HEK293 (cell line): ENCODE measurements around the gene AGAP1.

Experiments
- CTCF ChIA-PET: fragments of 350-600 bp; formaldehyde crosslinking; extraction: SDS; loops from one replicate; lab custom pipeline; 2021; ENCODE audit warnings: antibody characterized with exemption; lab: Yijun Ruan, JAX
- POLR2A ChIA-PET: fragments of 300-600 bp; formaldehyde crosslinking; extraction: SDS; loops from one replicate; lab custom pipeline; 2020; ENCODE audit warnings: antibody characterized with exemption, inconsistent platforms; lab: Yijun Ruan, JAX
- H3K27ac ChIP-seq: fragments of 200-500 bp; sonication (Bioruptor generic); 2 replicates; pipeline ENCODE4 v1.5.1; 2014; ENCODE audit warnings: low read depth, low read length, control low read depth, inconsistent platforms; ENCODE audit errors: extremely low read depth
- H3K36me3 ChIP-seq, 2 experiments: fragments of 200-500 bp in 1 of 2; sonication (Bioruptor generic) in 1 of 2; 1 replicate in 1 of 2; 2 replicates in 1 of 2; pipeline ENCODE4 v1.5.1; 2014 to 2017; ENCODE audit warnings: inconsistent platforms in 2 of 2, low read length in 2 of 2; ENCODE audit not compliant: control insufficient read depth in 2 of 2, insufficient read depth in 1 of 2
- H3K4me1 ChIP-seq: fragments of 200-500 bp; sonication (Bioruptor generic); 2 replicates; pipeline ENCODE4 v1.5.1; 2014; ENCODE audit warnings: mild to moderate bottlenecking, low read length, inconsistent platforms; ENCODE audit not compliant: control insufficient read depth, insufficient read depth
- H3K4me3 ChIP-seq: 2 replicates; pipeline ENCODE4 v1.5.1; 2011; ENCODE audit warnings: low read depth, mild to moderate bottlenecking, control low read depth, low read length, moderate library complexity
- H3K9me3 ChIP-seq: fragments of 200-500 bp; sonication (Bioruptor generic); 2 replicates; pipeline ENCODE4 v1.5.1; 2014; ENCODE audit warnings: low read depth, low read length, inconsistent platforms; ENCODE audit not compliant: control insufficient read depth, insufficient read depth
- GLI2 ChIP-seq: fragments of 450-650 bp; formaldehyde crosslinking; IDR thresholded peaks from 2 replicates; pipeline ENCODE4; 2017; ENCODE audit warnings: missing biosample characterization, missing genetic modification characterization, low read depth, borderline replicate concordance
- KLF8 ChIP-seq: fragments of 450-650 bp; formaldehyde crosslinking; IDR thresholded peaks from 2 replicates; pipeline ENCODE4 v1.5.1; 2016; ENCODE audit warnings: missing biosample characterization, missing genetic modification characterization
- OVOL3 ChIP-seq: fragments of 450-650 bp; formaldehyde crosslinking; IDR thresholded peaks from 2 replicates; pipeline ENCODE4 v1.5.1; 2016; ENCODE audit warnings: missing biosample characterization, missing genetic modification characterization
- SALL2 ChIP-seq: fragments of 450-650 bp; formaldehyde crosslinking; IDR thresholded peaks from 2 replicates; pipeline ENCODE4 v1.5.0; 2017; ENCODE audit warnings: missing biosample characterization, mild to moderate bottlenecking, missing genetic modification characterization, borderline replicate concordance
- TCF7L2 ChIP-seq: IDR thresholded peaks from 2 replicates; pipeline ENCODE4 v1.6.1; 2011; ENCODE audit warnings: low read depth, mild to moderate bottlenecking, inconsistent platforms, low read length, moderate library complexity, borderline replicate concordance
- YY1 ChIP-seq: fragments of 450-650 bp; formaldehyde crosslinking; IDR thresholded peaks from 2 replicates; pipeline ENCODE4 v1.5.1; 2018; ENCODE audit warnings: missing biosample characterization, missing genetic modification characterization
- ZBTB17 ChIP-seq: fragments of 450-650 bp; formaldehyde crosslinking; IDR thresholded peaks from 2 replicates; pipeline ENCODE4 v1.5.1; 2016; ENCODE audit warnings: missing biosample characterization, missing genetic modification characterization
- ZBTB48 ChIP-seq: fragments of 450-650 bp; formaldehyde crosslinking; IDR thresholded peaks from 2 replicates; pipeline ENCODE4 v1.5.1; 2016; ENCODE audit warnings: missing biosample characterization, missing genetic modification characterization
- ZEB2 ChIP-seq: fragments of 450-650 bp; formaldehyde crosslinking; IDR thresholded peaks from 2 replicates; pipeline ENCODE4 v1.5.1; 2016; ENCODE audit warnings: missing biosample characterization, missing genetic modification characterization
- ZIC2 ChIP-seq: fragments of 450-650 bp; formaldehyde crosslinking; IDR thresholded peaks from 2 replicates; pipeline ENCODE4 v1.5.1; 2016; ENCODE audit warnings: missing biosample characterization, missing genetic modification characterization
- ZNF114 ChIP-seq: fragments of 450-650 bp; formaldehyde crosslinking; IDR thresholded peaks from 2 replicates; pipeline ENCODE4 v1.5.0; 2017; ENCODE audit warnings: missing biosample characterization, missing genetic modification characterization
- ZNF138 ChIP-seq: fragments of 450-650 bp; formaldehyde crosslinking; IDR thresholded peaks from 2 replicates; pipeline ENCODE4 v1.5.1; 2016; ENCODE audit warnings: missing biosample characterization, missing genetic modification characterization, borderline replicate concordance
- ZNF155 ChIP-seq: fragments of 450-650 bp; formaldehyde crosslinking; IDR thresholded peaks from 2 replicates; pipeline ENCODE4 v1.5.1; 2016; ENCODE audit warnings: missing biosample characterization, missing genetic modification characterization
- ZNF157 ChIP-seq: fragments of 450-650 bp; formaldehyde crosslinking; IDR thresholded peaks from 2 replicates; pipeline ENCODE4 v1.5.1; 2016; ENCODE audit warnings: missing biosample characterization, missing genetic modification characterization
- ZNF16 ChIP-seq: fragments of 450-650 bp; formaldehyde crosslinking; IDR thresholded peaks from 2 replicates; pipeline ENCODE4 v1.5.1; 2016; ENCODE audit warnings: low read depth, missing biosample characterization, missing genetic modification characterization
- ZNF169 ChIP-seq: fragments of 450-650 bp; formaldehyde crosslinking; IDR thresholded peaks from 2 replicates; pipeline ENCODE4 v1.5.1; 2016; ENCODE audit warnings: missing biosample characterization, missing genetic modification characterization
- ZNF202 ChIP-seq: fragments of 450-650 bp; formaldehyde crosslinking; IDR thresholded peaks from 2 replicates; pipeline ENCODE4 v1.5.1; 2016; ENCODE audit warnings: missing biosample characterization, missing genetic modification characterization, borderline replicate concordance
- ZNF23 ChIP-seq: fragments of 450-650 bp; formaldehyde crosslinking; IDR thresholded peaks from 2 replicates; pipeline ENCODE4 v1.5.1; 2016; ENCODE audit warnings: missing biosample characterization, missing genetic modification characterization, borderline replicate concordance
- ZNF239 ChIP-seq: fragments of 450-650 bp; formaldehyde crosslinking; IDR thresholded peaks from 2 replicates; pipeline ENCODE4 v1.5.1; 2016; ENCODE audit warnings: missing biosample characterization, missing genetic modification characterization
- ZNF266 ChIP-seq: fragments of 450-650 bp; formaldehyde crosslinking; IDR thresholded peaks from 2 replicates; pipeline ENCODE4 v1.5.1; 2016; ENCODE audit warnings: missing biosample characterization, missing genetic modification characterization, low read depth
- ZNF335 ChIP-seq: fragments of 450-650 bp; formaldehyde crosslinking; conservative IDR thresholded peaks from 2 replicates; pipeline ENCODE4 v1.5.1; 2016; ENCODE audit warnings: missing biosample characterization, missing genetic modification characterization
- ZNF354C ChIP-seq: fragments of 450-650 bp; formaldehyde crosslinking; IDR thresholded peaks from 2 replicates; pipeline ENCODE4 v1.5.1; 2016; ENCODE audit warnings: missing biosample characterization, missing genetic modification characterization, low read depth, borderline replicate concordance
- ZNF416 ChIP-seq: fragments of 450-650 bp; formaldehyde crosslinking; IDR thresholded peaks from 2 replicates; pipeline ENCODE4 v1.5.1; 2016; ENCODE audit warnings: missing biosample characterization, missing genetic modification characterization
- ZNF510 ChIP-seq: fragments of 450-650 bp; formaldehyde crosslinking; IDR thresholded peaks from 2 replicates; pipeline ENCODE4 v1.5.1; 2018; ENCODE audit warnings: mild to moderate bottlenecking, missing genetic modification characterization, missing biosample characterization; ENCODE audit not compliant: insufficient replicate concordance
- ZNF560 ChIP-seq: fragments of 450-650 bp; formaldehyde crosslinking; IDR thresholded peaks from 2 replicates; pipeline ENCODE4 v1.5.1; 2017; ENCODE audit warnings: missing biosample characterization, missing genetic modification characterization, borderline replicate concordance
- ZNF654 ChIP-seq: fragments of 450-650 bp; formaldehyde crosslinking; IDR thresholded peaks from 2 replicates; pipeline ENCODE4 v1.5.1; 2016; ENCODE audit warnings: low read depth, missing biosample characterization, missing genetic modification characterization
- ZNF747 ChIP-seq: fragments of 450-650 bp; formaldehyde crosslinking; IDR thresholded peaks from 2 replicates; pipeline ENCODE4 v1.5.1; 2016; ENCODE audit warnings: missing biosample characterization, missing genetic modification characterization
- ZNF830 ChIP-seq: fragments of 450-650 bp; IDR thresholded peaks from 2 replicates; pipeline ENCODE4 v1.5.0; 2018; ENCODE audit warnings: missing biosample characterization, missing genetic modification characterization, low read depth, mild to moderate bottlenecking, moderate library complexity
- ZSCAN23 ChIP-seq: fragments of 450-650 bp; formaldehyde crosslinking; IDR thresholded peaks from 2 replicates; pipeline ENCODE4 v1.5.1; 2016; ENCODE audit warnings: missing biosample characterization, missing genetic modification characterization
- ZSCAN30 ChIP-seq: fragments of 450-650 bp; IDR thresholded peaks from 2 replicates; pipeline ENCODE4 v1.5.1; 2018; ENCODE audit warnings: missing biosample characterization, mild to moderate bottlenecking, missing genetic modification characterization, moderate library complexity
- TF ChIP-seq, protein P1 (sequence below): fragments of 450-650 bp; formaldehyde crosslinking; IDR thresholded peaks from 2 replicates; pipeline ENCODE4 v1.5.1; 2016; ENCODE audit warnings: missing biosample characterization, missing genetic modification characterization, borderline replicate concordance
- TF ChIP-seq, protein P2 (sequence below): fragments of 450-650 bp; formaldehyde crosslinking; IDR thresholded peaks from 2 replicates; pipeline ENCODE4 v1.5.1; 2016; ENCODE audit warnings: missing biosample characterization, missing genetic modification characterization

The AGAP1 gene

DNA sequence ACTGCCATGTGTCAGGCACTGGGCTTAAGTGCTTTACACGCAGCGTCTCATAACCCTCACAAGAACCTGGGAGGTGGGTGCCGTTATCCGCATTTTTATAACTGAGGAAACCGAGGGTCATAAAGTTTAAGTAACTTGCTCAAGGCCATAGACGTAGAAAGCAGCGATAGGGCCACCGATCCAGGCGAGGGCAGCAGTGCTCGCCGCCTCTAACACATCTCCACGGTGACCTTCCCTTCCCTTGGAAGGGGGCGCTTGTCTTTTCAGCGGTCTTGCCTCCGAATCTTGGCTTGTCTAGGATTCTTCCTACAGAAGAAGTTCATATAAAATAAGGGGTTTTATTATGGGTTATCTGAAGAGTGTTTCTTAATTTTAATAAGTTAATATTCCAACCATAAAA lies 487.8 kb downstream of the AGAP1 start:
- Histone ChIP-seq H3K27ac (no peak overlapping the region), H3K4me1 (no peaks in the 10 kb centered on the region), H3K4me3 (no peak overlapping the region), H3K36me3 (peaks cover 0 to 1% of the 10 kb centered on the region in 2 experiments; a peak in 1 of 3 replicates), H3K9me3 (no peaks in the 10 kb centered on the region)
- ChIA-PET POLR2A (no interaction called here), CTCF (no interaction called here)
- TF ChIP-seq ZBTB48 (tag by site-specific recombination) (no peak), ZNF416 (tag by site-specific recombination) (no peak), ZNF169 (tag by site-specific recombination) (no peak), ZNF239 (no peak), OVOL3 (tag by site-specific recombination) (no peak), ZBTB17 (tag by site-specific recombination) (no peak), ZNF335 (tag by site-specific recombination) (no peak), YY1 (tag by site-specific recombination) (no peak), ZNF747 (no peak), ZSCAN23 (tag by site-specific recombination) (no peak), ZNF138 (tag by site-specific recombination) (no peak), GLI2 (tag by site-specific recombination) (no peak), ZNF654 (tag by site-specific recombination) (no peak)
- TF ChIP-seq, protein P1, sequence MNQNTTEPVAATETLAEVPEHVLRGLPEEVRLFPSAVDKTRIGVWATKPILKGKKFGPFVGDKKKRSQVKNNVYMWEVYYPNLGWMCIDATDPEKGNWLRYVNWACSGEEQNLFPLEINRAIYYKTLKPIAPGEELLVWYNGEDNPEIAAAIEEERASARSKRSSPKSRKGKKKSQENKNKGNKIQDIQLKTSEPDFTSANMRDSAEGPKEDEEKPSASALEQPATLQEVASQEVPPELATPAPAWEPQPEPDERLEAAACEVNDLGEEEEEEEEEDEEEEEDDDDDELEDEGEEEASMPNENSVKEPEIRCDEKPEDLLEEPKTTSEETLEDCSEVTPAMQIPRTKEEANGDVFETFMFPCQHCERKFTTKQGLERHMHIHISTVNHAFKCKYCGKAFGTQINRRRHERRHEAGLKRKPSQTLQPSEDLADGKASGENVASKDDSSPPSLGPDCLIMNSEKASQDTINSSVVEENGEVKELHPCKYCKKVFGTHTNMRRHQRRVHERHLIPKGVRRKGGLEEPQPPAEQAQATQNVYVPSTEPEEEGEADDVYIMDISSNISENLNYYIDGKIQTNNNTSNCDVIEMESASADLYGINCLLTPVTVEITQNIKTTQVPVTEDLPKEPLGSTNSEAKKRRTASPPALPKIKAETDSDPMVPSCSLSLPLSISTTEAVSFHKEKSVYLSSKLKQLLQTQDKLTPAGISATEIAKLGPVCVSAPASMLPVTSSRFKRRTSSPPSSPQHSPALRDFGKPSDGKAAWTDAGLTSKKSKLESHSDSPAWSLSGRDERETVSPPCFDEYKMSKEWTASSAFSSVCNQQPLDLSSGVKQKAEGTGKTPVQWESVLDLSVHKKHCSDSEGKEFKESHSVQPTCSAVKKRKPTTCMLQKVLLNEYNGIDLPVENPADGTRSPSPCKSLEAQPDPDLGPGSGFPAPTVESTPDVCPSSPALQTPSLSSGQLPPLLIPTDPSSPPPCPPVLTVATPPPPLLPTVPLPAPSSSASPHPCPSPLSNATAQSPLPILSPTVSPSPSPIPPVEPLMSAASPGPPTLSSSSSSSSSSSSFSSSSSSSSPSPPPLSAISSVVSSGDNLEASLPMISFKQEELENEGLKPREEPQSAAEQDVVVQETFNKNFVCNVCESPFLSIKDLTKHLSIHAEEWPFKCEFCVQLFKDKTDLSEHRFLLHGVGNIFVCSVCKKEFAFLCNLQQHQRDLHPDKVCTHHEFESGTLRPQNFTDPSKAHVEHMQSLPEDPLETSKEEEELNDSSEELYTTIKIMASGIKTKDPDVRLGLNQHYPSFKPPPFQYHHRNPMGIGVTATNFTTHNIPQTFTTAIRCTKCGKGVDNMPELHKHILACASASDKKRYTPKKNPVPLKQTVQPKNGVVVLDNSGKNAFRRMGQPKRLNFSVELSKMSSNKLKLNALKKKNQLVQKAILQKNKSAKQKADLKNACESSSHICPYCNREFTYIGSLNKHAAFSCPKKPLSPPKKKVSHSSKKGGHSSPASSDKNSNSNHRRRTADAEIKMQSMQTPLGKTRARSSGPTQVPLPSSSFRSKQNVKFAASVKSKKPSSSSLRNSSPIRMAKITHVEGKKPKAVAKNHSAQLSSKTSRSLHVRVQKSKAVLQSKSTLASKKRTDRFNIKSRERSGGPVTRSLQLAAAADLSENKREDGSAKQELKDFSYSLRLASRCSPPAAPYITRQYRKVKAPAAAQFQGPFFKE (tag by site-specific recombination): no peak

DNA sequence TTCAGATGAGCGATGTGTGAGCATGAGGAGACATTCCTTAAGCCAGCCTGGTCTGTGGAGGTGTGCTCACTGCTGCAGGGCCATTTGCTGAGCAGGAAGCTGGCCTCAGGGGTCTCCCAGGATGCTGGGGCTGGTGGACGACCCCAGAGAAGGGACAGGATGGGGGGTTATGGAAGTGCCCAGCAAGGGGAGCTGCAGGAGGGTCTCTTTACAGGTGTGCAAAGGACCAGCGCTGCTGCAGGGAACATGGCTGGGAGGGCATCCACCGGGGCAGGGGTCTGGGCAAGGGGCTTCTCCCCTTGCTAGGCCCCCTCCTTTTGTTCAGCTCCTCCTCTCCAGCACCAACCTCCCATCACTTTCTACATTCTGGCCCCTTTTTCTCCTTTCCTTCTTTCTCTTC lies 489.2 kb downstream of the AGAP1 start:
- CTCF ChIA-PET: interaction anchor here (0.6 kb wide), 1 partner anchor 82 kb away, joined by 5 read pairs; no protein-coding TSS in a partner anchor
- Histone ChIP-seq H3K27ac (no peak overlapping the region), H3K4me1 (no peaks in the 10 kb centered on the region), H3K36me3 (no peaks in the 10 kb centered on the region), H3K4me3 (no peak overlapping the region), H3K9me3 (no peaks in the 10 kb centered on the region)
- POLR2A ChIA-PET: no interaction called here
- TF ChIP-seq ZNF114 (tag by site-specific recombination) (no peak), KLF8 (no peak), ZNF16 (tag by site-specific recombination) (no peak), SALL2 (tag by site-specific recombination) (no peak), ZNF510 (no peak), ZSCAN30 (no peak), ZNF23 (no peak), ZNF155 (tag by site-specific recombination) (no peak), ZEB2 (tag by site-specific recombination) (no peak), ZNF560 (tag by site-specific recombination) (no peak), ZNF157 (tag by site-specific recombination) (no peak), TCF7L2 (no peak), ZNF830 (tag by site-specific recombination) (no peak), ZIC2 (tag by site-specific recombination) (no peak), ZNF202 (no peak), ZNF354C (no peak), ZNF266 (tag by site-specific recombination) (no peak)
- TF ChIP-seq, protein P2, sequence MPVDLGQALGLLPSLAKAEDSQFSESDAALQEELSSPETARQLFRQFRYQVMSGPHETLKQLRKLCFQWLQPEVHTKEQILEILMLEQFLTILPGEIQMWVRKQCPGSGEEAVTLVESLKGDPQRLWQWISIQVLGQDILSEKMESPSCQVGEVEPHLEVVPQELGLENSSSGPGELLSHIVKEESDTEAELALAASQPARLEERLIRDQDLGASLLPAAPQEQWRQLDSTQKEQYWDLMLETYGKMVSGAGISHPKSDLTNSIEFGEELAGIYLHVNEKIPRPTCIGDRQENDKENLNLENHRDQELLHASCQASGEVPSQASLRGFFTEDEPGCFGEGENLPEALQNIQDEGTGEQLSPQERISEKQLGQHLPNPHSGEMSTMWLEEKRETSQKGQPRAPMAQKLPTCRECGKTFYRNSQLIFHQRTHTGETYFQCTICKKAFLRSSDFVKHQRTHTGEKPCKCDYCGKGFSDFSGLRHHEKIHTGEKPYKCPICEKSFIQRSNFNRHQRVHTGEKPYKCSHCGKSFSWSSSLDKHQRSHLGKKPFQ (tag by site-specific recombination): no peak
